Aortic smooth muscle cell (primary cell): ENCODE measurements around the gene ARFRP1. TPM values are rescaled to one million over a fixed set of nuclear protein-coding genes. Genes with fewer than 3 reads are reported as not detected.

Experiments used
- total RNA-seq: library from RNA; depleted of rRNA; stranded (reverse); fragments of >200 nt; gene quantifications from 2 replicates; pipeline ENCODE4 v1.2.3, GENCODE V29; 2014

Gene ARFRP1, protein sequence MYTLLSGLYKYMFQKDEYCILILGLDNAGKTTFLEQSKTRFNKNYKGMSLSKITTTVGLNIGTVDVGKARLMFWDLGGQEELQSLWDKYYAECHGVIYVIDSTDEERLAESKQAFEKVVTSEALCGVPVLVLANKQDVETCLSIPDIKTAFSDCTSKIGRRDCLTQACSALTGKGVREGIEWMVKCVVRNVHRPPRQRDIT
- 44.7 and 53.4 TPM in 2 replicates for total RNA-seq

DNA sequence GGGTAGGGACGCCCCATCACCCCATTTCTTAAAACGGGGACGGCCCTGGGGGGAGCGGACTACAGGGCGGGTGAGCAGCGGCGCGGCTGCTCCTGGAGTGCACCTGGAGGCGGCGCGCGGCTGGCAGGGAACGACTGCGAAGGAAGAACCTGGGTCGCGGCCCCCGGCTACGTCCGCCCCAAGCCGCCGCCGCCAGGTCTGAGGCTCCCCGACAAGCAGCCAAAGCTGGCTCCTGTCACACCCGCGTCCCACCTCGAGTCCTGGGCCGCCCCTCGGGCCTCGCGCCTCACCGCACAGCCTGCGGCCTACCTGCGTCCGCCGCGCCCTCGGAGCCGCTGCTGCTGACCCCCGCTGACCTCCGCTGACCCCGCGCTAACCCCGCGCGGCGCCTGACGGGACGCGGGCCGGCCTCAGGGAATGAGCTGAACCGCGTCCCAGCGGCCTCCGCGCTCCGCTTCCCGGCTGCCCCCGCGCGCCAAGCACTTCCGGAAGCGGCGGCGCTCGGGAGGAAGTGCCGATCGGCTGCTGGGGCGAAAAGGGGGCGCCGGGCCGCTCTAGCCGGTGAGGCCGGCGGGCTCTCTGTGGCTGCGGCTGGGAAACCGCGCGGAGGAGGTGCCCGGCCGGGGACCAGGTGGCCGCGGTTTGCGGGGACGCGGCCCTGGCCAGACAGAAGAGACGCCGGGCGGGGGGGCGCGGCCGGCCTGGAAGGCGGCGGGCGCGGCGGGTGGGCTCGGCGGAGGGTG is at the start of gene ARFRP1, which contains the start of gene ZGPAT:
Gene ARFRP1, minus strand, starts transcription at position 419 of the 743 bp plus-strand sequence. CDS start 885 bp downstream, outside the sequence.
Gene ZGPAT, plus strand, starts transcription at position 482 of the 743 bp plus-strand sequence. CDS start 542 bp downstream, outside the sequence.

DNA sequence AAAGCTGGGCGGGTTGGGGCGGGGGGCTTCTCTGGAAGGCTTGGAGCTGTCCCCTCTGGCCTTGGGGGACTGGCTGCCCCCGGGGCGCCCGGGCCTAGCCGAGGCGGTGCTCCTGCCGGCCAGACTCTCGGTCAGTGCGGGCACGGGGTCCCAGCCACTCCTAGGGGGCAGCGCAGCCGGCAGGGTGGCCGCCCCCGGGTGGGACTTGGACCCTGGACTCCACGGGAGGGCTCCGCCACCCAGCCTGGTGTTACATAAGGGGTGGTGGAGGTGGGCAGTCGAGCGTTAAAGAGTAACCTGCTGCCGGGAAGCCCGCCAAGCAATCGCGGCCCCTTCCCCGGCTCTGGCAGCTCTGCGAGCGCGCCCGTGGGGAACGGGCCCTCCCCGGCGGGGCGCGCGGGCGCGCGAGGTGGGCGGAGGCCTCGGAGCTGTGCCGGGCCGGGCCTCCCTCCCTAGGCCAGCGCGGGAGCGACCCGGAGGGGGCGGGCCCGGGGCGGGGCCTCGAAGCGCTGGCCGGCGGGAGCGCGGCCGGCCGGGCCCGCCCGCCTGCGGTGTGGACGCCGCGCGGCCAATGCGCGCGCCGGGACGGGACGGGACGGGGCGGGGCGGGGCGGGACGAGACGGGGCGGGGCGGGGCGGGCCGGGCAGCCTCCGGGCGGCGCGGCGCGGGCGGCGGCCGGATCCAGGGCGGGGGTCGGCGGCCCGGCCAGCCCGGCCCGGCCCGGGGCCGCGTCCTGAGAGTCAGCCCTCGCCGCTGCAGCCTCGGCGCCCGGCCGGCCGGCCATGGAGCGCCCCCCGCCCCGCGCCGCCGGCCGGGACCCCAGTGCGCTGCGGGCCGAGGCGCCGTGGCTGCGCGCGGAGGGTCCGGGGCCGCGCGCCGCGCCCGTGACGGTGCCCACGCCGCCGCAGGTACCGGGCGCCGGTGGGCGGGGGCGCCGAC is 31.6 kb upstream of the ARFRP1 start, which contains the start of gene SLC2A4RG:
Gene SLC2A4RG, plus strand, starts transcription at position 647 of the 940 bp plus-strand sequence. Its CDS starts 137 bp downstream, at position 784.

DNA sequence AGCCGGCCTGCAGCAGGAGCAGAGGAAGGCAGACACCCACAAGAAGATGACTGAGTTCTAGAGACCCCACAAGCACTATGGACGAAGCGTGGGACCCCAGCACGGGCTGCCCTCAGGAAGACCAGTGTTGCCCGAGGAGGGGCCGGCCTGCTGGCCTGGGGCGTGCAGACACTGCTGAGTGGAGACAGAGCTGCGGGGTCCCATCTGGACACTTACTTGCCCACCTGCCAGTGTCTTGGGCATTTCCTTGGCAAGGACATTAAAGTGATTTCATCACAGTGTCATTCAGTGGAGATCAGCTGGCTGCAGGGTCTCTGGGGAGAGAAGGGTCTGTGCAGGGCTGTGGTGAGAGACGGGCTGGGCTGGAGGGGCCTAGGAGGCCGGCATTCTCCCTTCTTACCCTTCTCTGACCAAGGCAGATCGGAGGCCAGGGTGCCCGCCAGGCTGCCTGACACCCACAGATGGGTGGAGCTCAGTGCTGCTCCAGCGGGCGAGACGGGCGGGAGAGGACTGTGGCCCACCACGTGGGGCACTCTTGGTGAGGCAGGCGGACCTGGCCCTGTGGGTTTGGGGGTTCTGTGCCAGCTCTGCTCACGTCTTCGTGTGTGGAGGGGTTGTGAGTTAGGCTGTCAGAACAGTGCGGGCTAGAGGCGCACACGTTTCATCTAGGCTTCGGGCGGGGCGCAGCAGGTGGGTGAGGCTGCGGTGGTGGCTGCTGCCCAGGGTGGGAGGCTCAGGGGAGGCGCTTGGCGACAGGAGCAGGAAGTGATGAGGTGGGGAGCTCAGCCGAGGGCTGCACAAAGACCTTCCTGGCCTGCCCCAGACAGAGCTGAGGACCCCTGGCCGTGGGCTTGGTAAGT is 28.3 kb upstream of the ARFRP1 start, which contains the start of gene LIME1:
Gene LIME1, plus strand, starts transcription at position 806 of the 860 bp plus-strand sequence. CDS start 886 bp downstream, outside the sequence.

DNA sequence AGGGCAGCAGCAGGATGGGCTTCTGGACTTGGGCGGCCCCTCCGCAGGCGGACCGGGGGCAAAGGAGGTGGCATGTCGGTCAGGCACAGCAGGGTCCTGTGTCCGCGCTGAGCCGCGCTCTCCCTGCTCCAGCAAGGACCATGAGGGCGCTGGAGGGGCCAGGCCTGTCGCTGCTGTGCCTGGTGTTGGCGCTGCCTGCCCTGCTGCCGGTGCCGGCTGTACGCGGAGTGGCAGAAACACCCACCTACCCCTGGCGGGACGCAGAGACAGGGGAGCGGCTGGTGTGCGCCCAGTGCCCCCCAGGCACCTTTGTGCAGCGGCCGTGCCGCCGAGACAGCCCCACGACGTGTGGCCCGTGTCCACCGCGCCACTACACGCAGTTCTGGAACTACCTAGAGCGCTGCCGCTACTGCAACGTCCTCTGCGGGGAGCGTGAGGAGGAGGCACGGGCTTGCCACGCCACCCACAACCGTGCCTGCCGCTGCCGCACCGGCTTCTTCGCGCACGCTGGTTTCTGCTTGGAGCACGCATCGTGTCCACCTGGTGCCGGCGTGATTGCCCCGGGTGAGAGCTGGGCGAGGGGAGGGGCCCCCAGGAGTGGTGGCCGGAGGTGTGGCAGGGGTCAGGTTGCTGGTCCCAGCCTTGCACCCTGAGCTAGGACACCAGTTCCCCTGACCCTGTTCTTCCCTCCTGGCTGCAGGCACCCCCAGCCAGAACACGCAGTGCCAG is 11.0 kb downstream of the ARFRP1 start, which contains the start of gene TNFRSF6B:
Gene TNFRSF6B, plus strand, starts transcription at position 25 of the 729 bp plus-strand sequence. Its CDS starts 116 bp downstream, at position 141.

DNA sequence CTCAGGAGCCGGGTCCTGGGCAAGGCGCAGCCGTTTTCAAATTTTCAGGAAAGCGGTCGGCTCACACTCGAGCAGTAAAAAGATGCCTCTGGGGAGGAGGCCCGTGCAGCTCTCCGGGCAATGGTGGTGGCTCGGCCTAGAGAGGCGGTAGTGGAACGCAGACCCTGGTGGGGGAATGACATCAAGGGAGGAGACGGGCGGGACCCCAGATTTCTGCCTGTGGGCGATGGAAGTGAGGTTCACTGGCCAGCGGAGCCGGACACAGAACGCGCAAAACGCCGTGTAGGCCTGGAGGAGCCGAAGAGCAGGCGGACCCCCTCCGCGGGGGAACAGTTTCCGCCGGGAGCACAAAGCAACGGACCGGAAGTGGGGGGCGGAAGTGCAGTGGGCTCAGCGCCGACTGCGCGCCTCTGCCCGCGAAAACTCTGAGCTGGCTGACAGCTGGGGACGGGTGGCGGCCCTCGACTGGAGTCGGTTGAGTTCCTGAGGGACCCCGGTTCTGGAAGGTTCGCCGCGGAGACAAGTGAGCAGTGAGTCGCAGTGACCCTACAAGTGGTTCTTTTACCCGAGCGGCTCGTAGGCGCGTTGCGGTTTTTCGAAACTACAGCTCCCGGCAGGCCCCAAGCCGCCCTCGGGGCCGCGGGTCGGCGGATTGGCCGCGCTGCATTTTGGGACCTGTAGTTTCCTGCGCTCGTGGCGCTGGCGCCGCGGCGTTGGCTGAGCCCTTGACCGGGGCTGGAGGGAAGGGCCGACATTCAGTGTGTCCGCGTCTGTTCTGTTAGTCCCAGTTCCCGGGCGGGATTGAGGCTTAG is 49.6 kb downstream of the ARFRP1 start, which contains the start of gene RTEL1:
Gene RTEL1, plus strand, starts transcription at position 376 of the 812 bp plus-strand sequence. CDS start 1,091 bp downstream, outside the sequence.

DNA sequence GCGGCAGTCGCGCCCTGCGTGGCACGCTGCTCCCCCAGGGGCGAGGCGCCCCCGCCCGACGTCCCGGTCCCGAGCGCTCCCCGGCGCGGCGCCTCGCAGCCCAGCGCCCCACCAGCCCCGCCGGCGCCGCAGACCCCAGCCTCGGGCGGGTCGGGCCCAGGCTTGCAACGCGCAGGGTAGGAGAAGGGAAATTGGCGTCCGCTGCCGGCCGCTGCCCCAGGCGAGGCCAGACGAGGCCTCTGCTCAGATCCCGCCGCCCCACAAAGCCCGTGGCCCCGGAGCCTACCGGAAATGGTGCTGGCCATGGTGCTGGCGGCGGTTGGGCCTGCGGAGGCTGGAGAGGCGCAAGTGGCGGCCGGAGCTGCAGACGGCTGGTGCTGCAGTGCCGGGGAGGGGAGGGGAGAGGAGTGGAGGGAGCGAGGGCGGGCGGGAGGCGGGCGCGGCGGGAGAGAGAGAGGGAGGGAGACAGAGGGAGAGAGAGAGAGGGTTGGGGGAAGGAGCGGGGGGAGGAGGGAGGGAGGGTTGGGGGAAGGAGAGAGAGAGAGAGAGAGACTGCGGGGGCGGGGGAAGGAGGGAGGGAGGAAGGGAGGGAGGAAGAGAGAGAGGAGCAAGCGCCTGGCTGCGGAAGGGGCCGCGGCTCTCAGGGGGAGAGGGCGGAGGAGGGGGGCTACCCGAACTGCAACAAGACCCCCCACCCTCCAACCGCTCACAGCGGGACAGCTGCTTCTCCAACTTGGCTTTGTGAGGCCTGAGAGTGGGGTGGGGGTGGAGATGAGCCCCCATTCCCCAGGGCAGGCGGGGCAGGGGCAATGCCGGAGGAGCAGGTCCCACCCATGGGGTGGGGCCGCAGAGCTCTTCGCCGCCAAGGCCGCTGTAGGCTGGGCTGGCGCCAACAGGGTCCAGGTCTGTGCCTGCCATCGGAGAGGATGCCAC is 54.5 kb downstream of the ARFRP1 start, which contains the start of gene STMN3:
Gene STMN3, minus strand, starts transcription at position 384 of the 933 bp plus-strand sequence. Its CDS starts 79 bp downstream, at position 305.

Other genes starting within 250 kb of the ARFRP1 start
- gene KCNQ2, start 235.3 kb downstream of the ARFRP1 start, total RNA-seq = not detected in 2 replicates
- gene EEF1A2, start 208.9 kb downstream of the ARFRP1 start, total RNA-seq = 0.06 and 0.13 TPM in 2 replicates
- gene PPDPF, start 187.2 kb downstream of the ARFRP1 start, total RNA-seq = 31.3 and 33.0 TPM in 2 replicates
- gene PTK6, start 170.6 kb downstream of the ARFRP1 start, total RNA-seq = 0.12 and 0.13 TPM in 2 replicates
- not detected in 2 replicates for gene SRMS, start 160.2 kb downstream of the ARFRP1 start, total RNA-seq
- 0.12 and 0.13 TPM in 2 replicates for gene FNDC11, start 153.8 kb downstream of the ARFRP1 start, total RNA-seq
- gene HELZ2, start 133.7 kb downstream of the ARFRP1 start, total RNA-seq = 27.6 and 32.0 TPM in 2 replicates
- gene GMEB2, start 80.9 kb downstream of the ARFRP1 start, total RNA-seq = 8.4 and 8.5 TPM in 2 replicates
- 13.7 and 22.9 TPM in 2 replicates for gene STMN3, start 54.6 kb downstream of the ARFRP1 start, total RNA-seq
- gene RTEL1, start 49.7 kb downstream of the ARFRP1 start, total RNA-seq = 12.4 and 15.7 TPM in 2 replicates
- gene TNFRSF6B, start 11.3 kb downstream of the ARFRP1 start, total RNA-seq = 4.5 and 7.0 TPM in 2 replicates
- 15.8 and 22.3 TPM in 2 replicates for gene ZGPAT, start 63 bp upstream of the ARFRP1 start, total RNA-seq
- 2.1 TPM in 2 replicates for gene LIME1, start 28.7 kb upstream of the ARFRP1 start, total RNA-seq
- gene SLC2A4RG, start 31.8 kb upstream of the ARFRP1 start, total RNA-seq = 19.3 and 21.5 TPM in 2 replicates
- 1.9 and 3.3 TPM in 2 replicates for gene ZBTB46, start 123.3 kb upstream of the ARFRP1 start, total RNA-seq
- not detected in 2 replicates for gene ABHD16B, start 153.5 kb upstream of the ARFRP1 start, total RNA-seq
- 139 and 147 TPM in 2 replicates for gene TPD52L2, start 157.3 kb upstream of the ARFRP1 start, total RNA-seq
- 61.3 and 81.0 TPM in 2 replicates for gene DNAJC5, start 187.2 kb upstream of the ARFRP1 start, total RNA-seq
- 15.7 and 19.2 TPM in 2 replicates for gene UCKL1, start 248.4 kb upstream of the ARFRP1 start, total RNA-seq